ENCODE measurements around the gene TMEM63C.

DNA sequence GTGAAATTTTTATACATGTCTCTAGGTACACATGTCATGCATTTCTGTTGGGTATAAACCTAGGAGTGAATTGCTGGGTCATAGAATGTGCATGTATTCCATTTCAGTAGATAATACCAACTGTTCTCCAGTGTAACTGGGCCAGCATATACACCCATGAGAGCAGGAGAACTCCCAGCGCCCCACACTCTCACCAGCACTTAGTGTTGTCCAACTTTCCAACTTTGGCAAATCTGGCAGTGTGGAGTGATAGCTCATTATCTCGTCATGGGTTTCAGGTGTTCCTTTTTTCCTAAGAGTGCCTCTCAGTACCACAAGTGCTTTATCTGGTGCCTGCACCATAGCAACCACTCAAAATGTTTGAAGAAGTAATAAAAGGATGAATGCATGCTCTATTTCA is 49.3 kb downstream of the TMEM63C start:
- TF ChIP-seq, protein P1, sequence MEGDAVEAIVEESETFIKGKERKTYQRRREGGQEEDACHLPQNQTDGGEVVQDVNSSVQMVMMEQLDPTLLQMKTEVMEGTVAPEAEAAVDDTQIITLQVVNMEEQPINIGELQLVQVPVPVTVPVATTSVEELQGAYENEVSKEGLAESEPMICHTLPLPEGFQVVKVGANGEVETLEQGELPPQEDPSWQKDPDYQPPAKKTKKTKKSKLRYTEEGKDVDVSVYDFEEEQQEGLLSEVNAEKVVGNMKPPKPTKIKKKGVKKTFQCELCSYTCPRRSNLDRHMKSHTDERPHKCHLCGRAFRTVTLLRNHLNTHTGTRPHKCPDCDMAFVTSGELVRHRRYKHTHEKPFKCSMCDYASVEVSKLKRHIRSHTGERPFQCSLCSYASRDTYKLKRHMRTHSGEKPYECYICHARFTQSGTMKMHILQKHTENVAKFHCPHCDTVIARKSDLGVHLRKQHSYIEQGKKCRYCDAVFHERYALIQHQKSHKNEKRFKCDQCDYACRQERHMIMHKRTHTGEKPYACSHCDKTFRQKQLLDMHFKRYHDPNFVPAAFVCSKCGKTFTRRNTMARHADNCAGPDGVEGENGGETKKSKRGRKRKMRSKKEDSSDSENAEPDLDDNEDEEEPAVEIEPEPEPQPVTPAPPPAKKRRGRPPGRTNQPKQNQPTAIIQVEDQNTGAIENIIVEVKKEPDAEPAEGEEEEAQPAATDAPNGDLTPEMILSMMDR (optimal IDR thresholded peaks at IDR 0.05 in 1 of 3, IDR thresholded peaks at IDR 0.05 in 1 of 3, conservative IDR thresholded peaks at IDR 0.05 in 1 of 3; ENCODE audit: extremely low read depth in 1 of 3, insufficient read depth in 2 of 3, low read length in 3 of 3): no peak
- TF ChIP-seq EZH2 (IDR thresholded peaks at IDR 0.05; ENCODE audit: low read length): no peak
